MM.1S (cell line): Measurements from ENCODE around the gene FBXO17.

Experiments used
- DNase-seq: peaks from one replicate; pipeline ENCODE4 v3.0.0-alpha.2; 2015
- H2AFZ ChIP-seq: fragments of 300-600 bp; sonication (generic); 2 replicates; pipeline ENCODE4 v1.6.0; 2016; ENCODE audit warnings: antibody characterized with exemption, low read length
- H3F3A ChIP-seq: fragments of 300-600 bp; sonication (generic); 2 replicates; pipeline ENCODE4 v1.6.1; 2016; ENCODE audit warnings: mild to moderate bottlenecking, antibody characterized with exemption, low read length, moderate library complexity, mixed read lengths; ENCODE audit not compliant: insufficient read depth
- H3K27ac ChIP-seq: fragments of 300-600 bp; sonication (generic); 2 replicates; pipeline ENCODE4 v1.5.1; 2016; ENCODE audit warnings: mild to moderate bottlenecking, low read length
- H3K27me3 ChIP-seq: fragments of 300-600 bp; sonication (generic); replicated peaks from 2 replicates; pipeline ENCODE4 v1.6.0; 2016; ENCODE audit warnings: low read length; ENCODE audit not compliant: insufficient read depth
- H3K36me3 ChIP-seq: fragments of 300-600 bp; sonication (generic); replicated peaks from 2 replicates; pipeline ENCODE4 v1.6.1; 2016; ENCODE audit warnings: mild to moderate bottlenecking, low read length, mixed read lengths; ENCODE audit not compliant: insufficient read depth
- H3K4me1 ChIP-seq: fragments of 300-600 bp; sonication (generic); 2 replicates; pipeline ENCODE4 v1.6.1; 2016; ENCODE audit warnings: low read length, mixed read lengths
- H3K4me2 ChIP-seq: fragments of 300-600 bp; sonication (generic); 2 replicates; pipeline ENCODE4 v1.6.0; 2016; ENCODE audit warnings: low read depth, low read length
- H3K4me3 ChIP-seq: fragments of 300-600 bp; sonication (generic); 2 replicates; pipeline ENCODE4 v1.5.1; 2016; ENCODE audit warnings: low read length, mixed read lengths
- H3K79me2 ChIP-seq: fragments of 300-600 bp; sonication (generic); 2 replicates; pipeline ENCODE4 v1.6.1; 2016; ENCODE audit warnings: mixed run types, low read length, mixed read lengths
- H3K9ac ChIP-seq: fragments of 300-600 bp; sonication (generic); 2 replicates; pipeline ENCODE4 v1.6.1; 2016; ENCODE audit warnings: low read length, mixed read lengths
- H3K9me2 ChIP-seq: fragments of 300-600 bp; sonication (generic); replicated peaks from 2 replicates; pipeline ENCODE4 v1.6.1; 2016; ENCODE audit warnings: mild to moderate bottlenecking, low read length, mixed read lengths; ENCODE audit not compliant: insufficient read depth
- H3K9me3 ChIP-seq: fragments of 300-600 bp; sonication (generic); replicated peaks from 2 replicates; pipeline ENCODE4 v1.6.1; 2016; ENCODE audit warnings: mild to moderate bottlenecking, low read length, mixed read lengths; ENCODE audit not compliant: insufficient read depth
- H4K20me1 ChIP-seq: fragments of 300-600 bp; sonication (generic); 2 replicates; pipeline ENCODE4 v1.6.1; 2016; ENCODE audit warnings: mild to moderate bottlenecking, low read length, moderate library complexity, mixed read lengths; ENCODE audit not compliant: insufficient read depth
- EZH2 ChIP-seq: fragments of 300-600 bp; sonication (generic); optimal IDR thresholded peaks from 2 replicates; pipeline ENCODE3; 2017; ENCODE audit warnings: low read depth, mild to moderate bottlenecking, antibody characterized with exemption, low read length, mixed read lengths
- EZH2phosphoT487 ChIP-seq: fragments of 300-600 bp; sonication (generic); IDR thresholded peaks from 2 replicates; pipeline ENCODE4 v1.6.1; 2018; ENCODE audit warnings: antibody characterized with exemption, low read length
- TF ChIP-seq, protein P1 (sequence below): fragments of 300-600 bp; sonication (generic); IDR thresholded peaks from 2 replicates; pipeline ENCODE4 v1.5.1; 2016; ENCODE audit warnings: antibody characterized with exemption, low read length, mixed read lengths

The FBXO17 gene

DNA sequence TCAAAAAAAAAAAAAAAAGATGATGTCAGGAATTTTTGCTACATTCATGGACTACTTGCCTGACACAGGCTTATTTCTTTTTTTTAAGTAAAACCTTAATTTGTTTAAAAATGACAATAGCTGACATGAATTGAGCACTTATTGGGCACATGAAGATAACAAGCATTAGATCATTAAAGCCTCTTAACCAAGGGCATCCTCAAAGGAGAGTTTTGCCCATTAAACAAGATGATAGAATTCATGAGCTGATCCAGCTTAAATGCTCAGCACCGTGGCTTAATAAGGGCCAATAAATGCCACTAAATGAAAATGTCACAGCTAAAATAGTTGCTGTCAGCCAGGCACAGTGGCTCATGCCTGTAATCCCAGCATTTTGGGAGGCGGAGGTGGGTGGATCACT lies 19.3 kb downstream of the FBXO17 start:
- Histone ChIP-seq H3K27ac (no peak overlapping the region), H3K9me2 (no peaks in the 10 kb centered on the region), H3K27me3 (peaks cover 9% of the 10 kb centered on the region), H3K36me3 (no peaks in the 10 kb centered on the region), H3K9me3 (no peaks in the 10 kb centered on the region), H4K20me1 (no peaks in the 10 kb centered on the region), H3K4me3 (no peak overlapping the region), H3K4me2 (no peak overlapping the region), H3F3A (no peaks in the 10 kb centered on the region), H3K4me1 (no peaks in the 10 kb centered on the region), H3K9ac (no peak overlapping the region), H3K79me2 (no peaks in the 10 kb centered on the region), H2AFZ (no peak overlapping the region)
- TF ChIP-seq, protein P1, sequence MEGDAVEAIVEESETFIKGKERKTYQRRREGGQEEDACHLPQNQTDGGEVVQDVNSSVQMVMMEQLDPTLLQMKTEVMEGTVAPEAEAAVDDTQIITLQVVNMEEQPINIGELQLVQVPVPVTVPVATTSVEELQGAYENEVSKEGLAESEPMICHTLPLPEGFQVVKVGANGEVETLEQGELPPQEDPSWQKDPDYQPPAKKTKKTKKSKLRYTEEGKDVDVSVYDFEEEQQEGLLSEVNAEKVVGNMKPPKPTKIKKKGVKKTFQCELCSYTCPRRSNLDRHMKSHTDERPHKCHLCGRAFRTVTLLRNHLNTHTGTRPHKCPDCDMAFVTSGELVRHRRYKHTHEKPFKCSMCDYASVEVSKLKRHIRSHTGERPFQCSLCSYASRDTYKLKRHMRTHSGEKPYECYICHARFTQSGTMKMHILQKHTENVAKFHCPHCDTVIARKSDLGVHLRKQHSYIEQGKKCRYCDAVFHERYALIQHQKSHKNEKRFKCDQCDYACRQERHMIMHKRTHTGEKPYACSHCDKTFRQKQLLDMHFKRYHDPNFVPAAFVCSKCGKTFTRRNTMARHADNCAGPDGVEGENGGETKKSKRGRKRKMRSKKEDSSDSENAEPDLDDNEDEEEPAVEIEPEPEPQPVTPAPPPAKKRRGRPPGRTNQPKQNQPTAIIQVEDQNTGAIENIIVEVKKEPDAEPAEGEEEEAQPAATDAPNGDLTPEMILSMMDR: no peak
- no peak for TF ChIP-seq EZH2phosphoT487
- TF ChIP-seq EZH2: no peak
- no peak for DNase-seq

DNA sequence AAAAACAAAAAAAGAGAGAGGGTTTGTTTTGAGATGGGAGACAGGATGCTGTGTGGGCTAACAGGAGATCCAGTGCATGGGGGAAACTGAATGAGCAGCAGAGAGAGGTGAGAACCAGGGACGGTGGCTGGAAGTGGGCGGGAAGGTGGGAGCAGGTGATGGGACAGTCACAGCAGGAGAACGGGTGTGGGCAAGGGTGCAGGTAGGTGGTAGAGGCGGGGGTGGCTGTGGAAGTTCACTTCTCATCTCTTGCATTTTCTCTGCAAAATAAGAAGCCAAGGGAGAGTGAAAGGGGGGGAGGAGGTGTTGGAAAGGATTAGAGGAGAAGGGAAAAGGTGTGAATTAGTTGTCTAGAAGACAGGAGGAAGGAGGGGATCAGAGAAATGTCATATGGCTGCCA lies 21.9 kb downstream of the FBXO17 start:
- H2AFZ ChIP-seq: no peak overlapping the region
- H3K4me1 ChIP-seq: no peaks in the 10 kb centered on the region
- no peaks in the 10 kb centered on the region for H3K36me3 ChIP-seq
- H3K79me2 ChIP-seq: no peaks in the 10 kb centered on the region
- H3K27ac ChIP-seq: no peak overlapping the region
- no peak overlapping the region for H3K4me2 ChIP-seq
- no peak overlapping the region for H3K9ac ChIP-seq
- no peaks in the 10 kb centered on the region for H3K9me3 ChIP-seq
- peaks cover 15% of the 10 kb centered on the region for H3K27me3 ChIP-seq
- TF ChIP-seq, protein P1: no peak
- no peak for TF ChIP-seq EZH2
- no peak for TF ChIP-seq EZH2phosphoT487
- no peaks in the 10 kb centered on the region for H3F3A ChIP-seq
- H3K4me3 ChIP-seq: no peak overlapping the region
- no peaks in the 10 kb centered on the region for H4K20me1 ChIP-seq
- DNase-seq: no peak
- no peaks in the 10 kb centered on the region for H3K9me2 ChIP-seq

DNA sequence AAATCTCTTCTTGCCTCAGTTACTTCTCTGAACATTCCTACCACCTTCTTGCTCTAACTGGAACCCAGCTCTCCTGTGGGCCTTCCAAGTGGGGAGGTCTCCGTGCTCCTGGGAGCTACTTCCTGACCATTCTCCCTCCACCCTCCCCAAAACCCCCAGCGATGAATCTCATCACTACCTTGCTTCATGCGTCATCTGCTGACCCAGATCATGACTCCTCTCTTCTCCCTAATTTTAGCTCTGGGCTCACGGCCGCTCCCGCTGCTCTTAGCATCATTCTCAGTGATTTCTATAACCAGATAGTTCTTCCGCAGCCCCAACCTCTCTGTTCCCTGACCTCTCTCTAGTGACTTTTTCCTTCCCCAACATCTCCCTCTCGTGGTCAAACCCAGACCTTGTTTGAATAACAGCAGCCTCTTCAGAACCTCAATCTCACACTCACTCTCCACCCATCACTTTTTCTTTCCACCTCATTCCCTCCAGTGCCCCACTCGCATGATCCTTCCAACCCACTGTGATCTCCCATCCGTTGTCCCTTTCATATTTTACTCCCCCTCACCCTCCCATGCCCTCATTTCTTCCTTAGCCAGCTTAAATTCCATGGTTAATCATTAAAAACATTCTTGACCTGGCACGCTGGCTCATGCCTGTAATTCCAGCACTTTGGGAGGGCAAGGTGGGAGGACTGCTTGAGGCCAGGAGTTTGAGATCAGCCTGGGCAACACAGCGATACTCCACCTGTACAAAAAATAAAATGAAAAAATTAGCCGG lies 23.0 kb downstream of the FBXO17 start:
- Histone ChIP-seq H3K4me3 (no peak overlapping the region), H3K36me3 (no peaks in the 10 kb centered on the region), H3K9ac (no peak overlapping the region), H3K9me3 (no peaks in the 10 kb centered on the region), H3K4me2 (peak overlapping the region; percentile 50; the same call in 1 of the 2 replicates), H3K27ac (no peak overlapping the region), H3K9me2 (no peaks in the 10 kb centered on the region), H3K79me2 (no peaks in the 10 kb centered on the region), H3K27me3 (peaks cover 26% of the 10 kb centered on the region), H3F3A (no peaks in the 10 kb centered on the region), H3K4me1 (no peaks in the 10 kb centered on the region), H2AFZ (0 out of 2 replicates have a peak overlapping the region, but pooled peaks have one; percentile 38), H4K20me1 (no peaks in the 10 kb centered on the region)
- peak; percentile 64 for DNase-seq
- TF ChIP-seq EZH2phosphoT487 (no peak), EZH2 (no peak)
- TF ChIP-seq, protein P1: peak; percentile 66
